Mesendoderm (in vitro differentiated cells): Measurements from ENCODE around the gene NBEAL1.
"Not testable (repeated sequence)": the region's sequence is repeated elsewhere in the genome, so short reads cannot be mapped to it uniquely, and the experiment has no call there.

Experiments used
- DNase-seq: peaks from one replicate; pipeline ENCODE4 v3.0.0; 2013
- H2AK5ac ChIP-seq: 2 replicates; pipeline ENCODE4 v1.6.1; 2013; ENCODE audit warnings: low read length, inconsistent platforms
- H2BK120ac ChIP-seq: 2 replicates; pipeline ENCODE4 v1.6.1; 2013; ENCODE audit warnings: low read depth, mild to moderate bottlenecking, low read length, moderate library complexity, mixed read lengths
- H2BK15ac ChIP-seq: replicated peaks from 2 replicates; pipeline ENCODE4 v1.6.1; 2013; ENCODE audit warnings: low read depth, mild to moderate bottlenecking, moderate library complexity
- H2BK5ac ChIP-seq: 2 replicates; pipeline ENCODE4 v1.6.1; 2013; ENCODE audit warnings: low read length, inconsistent platforms
- H3K18ac ChIP-seq: 2 replicates; pipeline ENCODE4 v1.6.1; 2013; ENCODE audit warnings: mild to moderate bottlenecking, low read length, mixed read lengths
- H3K23ac ChIP-seq: one replicate; pipeline ENCODE4 v1.6.1; 2013; ENCODE audit warnings: low read length
- H3K27ac ChIP-seq: 2 replicates; pipeline ENCODE4 v1.5.1; 2013; ENCODE audit warnings: low read depth, mild to moderate bottlenecking, inconsistent platforms, low read length, moderate library complexity
- H3K27me3 ChIP-seq: 2 replicates; pipeline ENCODE4 v1.6.1; 2013; ENCODE audit warnings: low read length, control low read depth, mild to moderate bottlenecking, inconsistent platforms; ENCODE audit not compliant: insufficient read depth, poor library complexity
- H3K36me3 ChIP-seq: 2 replicates; pipeline ENCODE4 v1.6.1; 2013; ENCODE audit warnings: low read length, inconsistent platforms; ENCODE audit not compliant: control insufficient read depth, insufficient read depth
- H3K4ac ChIP-seq: one replicate; pipeline ENCODE4 v1.6.1; 2013; ENCODE audit warnings: low read depth, mild to moderate bottlenecking, low read length, moderate library complexity
- H3K4me1 ChIP-seq: 2 replicates; pipeline ENCODE4 v1.6.1; 2013; ENCODE audit warnings: low read depth, low read length, inconsistent platforms; ENCODE audit not compliant: control insufficient read depth
- H3K4me2 ChIP-seq: 2 replicates; pipeline ENCODE4 v1.6.1; 2013; ENCODE audit warnings: low read length
- H3K4me3 ChIP-seq: 2 replicates; pipeline ENCODE4 v1.5.1; 2013; ENCODE audit warnings: mild to moderate bottlenecking, low read length
- H3K56ac ChIP-seq: one replicate; pipeline ENCODE4 v1.6.1; 2013; ENCODE audit warnings: low read length
- H3K79me1 ChIP-seq: 2 replicates; pipeline ENCODE4 v1.6.1; 2013; ENCODE audit warnings: low read length, inconsistent platforms
- H3K79me2 ChIP-seq: 2 replicates; pipeline ENCODE4 v1.6.1; 2013; ENCODE audit warnings: mild to moderate bottlenecking, low read length; ENCODE audit not compliant: control insufficient read depth, insufficient read depth
- H3K9ac ChIP-seq: 2 replicates; pipeline ENCODE4 v1.6.1; 2013; ENCODE audit warnings: low read length, inconsistent platforms
- H4K5ac ChIP-seq: one replicate; pipeline ENCODE4 v1.6.1; 2013; ENCODE audit warnings: low read length
- H4K8ac ChIP-seq: one replicate; pipeline ENCODE4 v1.6.1; 2013; ENCODE audit warnings: low read depth, mild to moderate bottlenecking, control low read depth, low read length, moderate library complexity
- WGBS: extraction: QIAGEN DNeasy Blood & Tissue Kit; methylation state at CpG from one replicate; pipeline ENCODE4 v1.1.7; 2013; ENCODE audit warnings: low lambda C conversion rate, missing lambda C conversion rate; ENCODE audit not compliant: insufficient coverage; ENCODE audit errors: extremely low coverage; 5-methylcytosine and 5-hydroxymethylcytosine counted together

Gene NBEAL1

GRCh38 chr2:203030991-203031390, 16.3 kb downstream of the NBEAL1 start:
- no peak overlapping the region for H4K5ac ChIP-seq
- H3K56ac ChIP-seq, result no peak overlapping the region
- H3K4me2 ChIP-seq, result no peak overlapping the region
- no peak overlapping the region for H3K18ac ChIP-seq
- H3K9ac ChIP-seq, result no peak overlapping the region
- no peaks in the 10 kb centered on the region for H3K27me3 ChIP-seq
- H2BK5ac ChIP-seq, result no peak overlapping the region
- no peak overlapping the region for H3K4ac ChIP-seq
- H3K36me3 ChIP-seq, result no peaks in the 10 kb centered on the region
- WGBS, result no CpG with 5 or more reads among the region's 5 CpGs
- no peak for DNase-seq
- no peak overlapping the region for H3K4me3 ChIP-seq
- no peaks in the 10 kb centered on the region for H3K79me2 ChIP-seq
- no peaks in the 10 kb centered on the region for H3K79me1 ChIP-seq
- H4K8ac ChIP-seq, result no peak overlapping the region
- H2AK5ac ChIP-seq, result no peak overlapping the region
- no peak overlapping the region for H2BK15ac ChIP-seq
- no peak overlapping the region for H2BK120ac ChIP-seq
- no peak overlapping the region for H3K27ac ChIP-seq
- no peaks in the 10 kb centered on the region for H3K4me1 ChIP-seq
- no peak overlapping the region for H3K23ac ChIP-seq

GRCh38 chr2:203033395-203033794, 18.7 kb downstream of the NBEAL1 start:
- H4K8ac ChIP-seq, result no peak overlapping the region
- no peak overlapping the region for H3K9ac ChIP-seq
- H2AK5ac ChIP-seq, result no peak overlapping the region
- no peak for DNase-seq
- no peak overlapping the region for H3K27ac ChIP-seq
- H3K4me1 ChIP-seq, result no peaks in the 10 kb centered on the region
- no peaks in the 10 kb centered on the region for H3K79me1 ChIP-seq
- H3K23ac ChIP-seq, result no peak overlapping the region
- H3K4ac ChIP-seq, result no peak overlapping the region
- H3K4me2 ChIP-seq, result no peak overlapping the region
- no peak overlapping the region for H3K56ac ChIP-seq
- H2BK15ac ChIP-seq, result no peak overlapping the region
- no peaks in the 10 kb centered on the region for H3K36me3 ChIP-seq
- H2BK120ac ChIP-seq, result no peak overlapping the region
- no peak overlapping the region for H2BK5ac ChIP-seq
- no peak overlapping the region for H3K4me3 ChIP-seq
- H4K5ac ChIP-seq, result no peak overlapping the region
- no peak overlapping the region for H3K18ac ChIP-seq
- H3K79me2 ChIP-seq, result no peaks in the 10 kb centered on the region
- H3K27me3 ChIP-seq, result no peaks in the 10 kb centered on the region

GRCh38 chr2:203035879-203036470, 21.3 kb downstream of the NBEAL1 start:
- no peak overlapping the region for H2BK120ac ChIP-seq
- no peak overlapping the region for H3K4ac ChIP-seq
- H3K4me2 ChIP-seq, result no peak overlapping the region
- no peak overlapping the region for H3K18ac ChIP-seq
- no peak overlapping the region for H4K8ac ChIP-seq
- no peak overlapping the region for H2BK5ac ChIP-seq
- H3K56ac ChIP-seq, result no peak overlapping the region
- H3K27me3 ChIP-seq, result no peaks in the 10 kb centered on the region
- no peak overlapping the region for H2AK5ac ChIP-seq
- WGBS, result no CpG with 5 or more reads among the region's 3 CpGs
- no peaks in the 10 kb centered on the region for H3K36me3 ChIP-seq
- no peaks in the 10 kb centered on the region for H3K79me1 ChIP-seq
- no peak overlapping the region for H3K27ac ChIP-seq
- H4K5ac ChIP-seq, result no peak overlapping the region
- no peak overlapping the region for H2BK15ac ChIP-seq
- H3K9ac ChIP-seq, result no peak overlapping the region
- no peak overlapping the region for H3K4me3 ChIP-seq
- no peak overlapping the region for H3K23ac ChIP-seq
- H3K79me2 ChIP-seq, result no peaks in the 10 kb centered on the region
- DNase-seq, result no peak
- no peaks in the 10 kb centered on the region for H3K4me1 ChIP-seq

GRCh38 chr2:203037026-203037425, 22.4 kb downstream of the NBEAL1 start:
- Histone ChIP-seq H3K23ac (no peak overlapping the region), H4K5ac (no peak overlapping the region), H3K27me3 (no peaks in the 10 kb centered on the region), H2BK120ac (no peak overlapping the region), H3K4me2 (no peak overlapping the region), H3K79me1 (no peaks in the 10 kb centered on the region), H2BK5ac (no peak overlapping the region), H3K18ac (no peak overlapping the region), H4K8ac (no peak overlapping the region), H2BK15ac (no peak overlapping the region), H2AK5ac (no peak overlapping the region), H3K4me1 (no peaks in the 10 kb centered on the region), H3K56ac (no peak overlapping the region), H3K27ac (no peak overlapping the region), H3K9ac (no peak overlapping the region), H3K36me3 (no peaks in the 10 kb centered on the region), H3K4me3 (no peak overlapping the region), H3K4ac (no peak overlapping the region), H3K79me2 (no peaks in the 10 kb centered on the region)
- no CpG with 5 or more reads among the region's 2 CpGs for WGBS
- DNase-seq, result no peak

- no peaks in the 10 kb centered on the region for H3K4me1 ChIP-seq
- no peak overlapping the region for H2AK5ac ChIP-seq
- H2BK120ac ChIP-seq, result no peak overlapping the region
- no peak overlapping the region for H3K56ac ChIP-seq
- WGBS, result no CpG with 5 or more reads among the region's 6 CpGs
- H3K4me2 ChIP-seq, result no peak overlapping the region
- H2BK15ac ChIP-seq, result no peak overlapping the region
- H3K4ac ChIP-seq, result no peak overlapping the region
- no peak overlapping the region for H3K9ac ChIP-seq
- H2BK5ac ChIP-seq, result no peak overlapping the region
- H3K23ac ChIP-seq, result no peak overlapping the region
- no peaks in the 10 kb centered on the region for H3K27me3 ChIP-seq
- no peak overlapping the region for H3K27ac ChIP-seq
- H4K8ac ChIP-seq, result no peak overlapping the region
- DNase-seq, result no peak
- no peak overlapping the region for H3K18ac ChIP-seq
- no peak overlapping the region for H3K4me3 ChIP-seq
- no peaks in the 10 kb centered on the region for H3K36me3 ChIP-seq
- H3K79me1 ChIP-seq, result no peaks in the 10 kb centered on the region
- no peak overlapping the region for H4K5ac ChIP-seq
- H3K79me2 ChIP-seq, result no peaks in the 10 kb centered on the region
Measured at GRCh38 chr2:203038586-203038985, 23.9 kb downstream of the NBEAL1 start.

- H3K9ac ChIP-seq, H3K4ac ChIP-seq, H3K4me2 ChIP-seq, H3K4me1 ChIP-seq, H2BK120ac ChIP-seq, H3K18ac ChIP-seq, H3K56ac ChIP-seq, H3K79me2 ChIP-seq, H3K79me1 ChIP-seq, H2AK5ac ChIP-seq, DNase-seq, H3K23ac ChIP-seq, H3K36me3 ChIP-seq, H3K27ac ChIP-seq, H3K27me3 ChIP-seq, H2BK5ac ChIP-seq, H3K4me3 ChIP-seq, H2BK15ac ChIP-seq, H4K5ac ChIP-seq, H4K8ac ChIP-seq: not testable (repeated sequence)
- no CpG with 5 or more reads among the region's 6 CpGs for WGBS
Measured at GRCh38 chr2:203039211-203039610, 24.5 kb downstream of the NBEAL1 start.
